Measurements from ENCODE around the gene KRTAP10-2.

DNA sequence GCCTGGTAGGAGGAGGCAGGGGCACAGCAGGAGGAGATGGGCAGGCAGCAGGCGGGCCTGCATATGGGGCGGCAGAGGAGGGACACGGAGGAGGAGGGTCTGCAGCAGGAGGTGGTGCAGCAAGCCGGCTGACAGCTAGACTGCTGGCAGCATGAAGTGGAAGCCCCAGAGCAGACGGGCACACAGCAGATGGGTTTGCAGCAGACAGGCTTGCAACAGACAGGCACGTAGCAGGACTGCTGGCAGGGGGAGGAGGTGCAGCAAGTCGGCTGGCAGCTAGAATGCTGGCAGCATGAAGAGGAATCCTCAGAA is 28.5 kb upstream of the KRTAP10-2 start:
- TF ChIP-seq RAD21 (IDR thresholded peaks at IDR 0.05; ENCODE audit: low read depth) (no peak), TAF1 (IDR thresholded peaks at IDR 0.05; ENCODE audit: low read depth) (no peak), TEAD4 (IDR thresholded peaks at IDR 0.05) (no peak), EP300 (IDR thresholded peaks at IDR 0.05; ENCODE audit: borderline replicate concordance) (no peak), YY1 (IDR thresholded peaks at IDR 0.05; ENCODE audit: low read depth) (no peak)
- TF ChIP-seq, protein P1, sequence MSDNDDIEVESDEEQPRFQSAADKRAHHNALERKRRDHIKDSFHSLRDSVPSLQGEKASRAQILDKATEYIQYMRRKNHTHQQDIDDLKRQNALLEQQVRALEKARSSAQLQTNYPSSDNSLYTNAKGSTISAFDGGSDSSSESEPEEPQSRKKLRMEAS (IDR thresholded peaks at IDR 0.05): no peak; the same call in 1 of the 2 replicates

All from Ishikawa (cell line).